Effector CD8-positive, alpha-beta T cell (primary cell): Measurements from ENCODE around the gene RHOBTB1.
"Not testable (repeated sequence)": the region's sequence is repeated elsewhere in the genome, so short reads cannot be mapped to it uniquely, and the experiment has no call there.

Source experiments
- DNase-seq: peaks from one replicate; lab custom pipeline; 2025; lab: John Stamatoyannopoulos, UW

RHOBTB1 gene

DNA sequence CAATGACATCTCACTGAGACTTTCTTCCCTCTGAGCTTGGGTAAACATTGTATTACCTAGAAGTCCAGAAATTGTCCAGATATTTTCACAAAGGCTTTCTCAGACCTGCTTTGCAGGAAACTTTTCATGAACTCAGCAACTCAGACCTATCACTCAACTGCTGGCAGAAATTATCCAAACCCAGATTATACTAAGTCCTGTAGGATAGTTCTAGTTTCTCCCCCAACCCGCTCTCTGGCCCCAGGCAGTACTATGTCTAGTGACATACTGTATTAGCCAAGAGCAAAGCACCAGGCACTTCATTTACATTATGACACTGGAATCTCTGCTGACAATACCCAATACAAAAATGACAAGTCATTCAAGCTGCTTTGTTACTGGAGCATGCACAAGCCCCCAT lies 75.0 kb downstream of the RHOBTB1 start:
- DNase-seq, result no peak

DNA sequence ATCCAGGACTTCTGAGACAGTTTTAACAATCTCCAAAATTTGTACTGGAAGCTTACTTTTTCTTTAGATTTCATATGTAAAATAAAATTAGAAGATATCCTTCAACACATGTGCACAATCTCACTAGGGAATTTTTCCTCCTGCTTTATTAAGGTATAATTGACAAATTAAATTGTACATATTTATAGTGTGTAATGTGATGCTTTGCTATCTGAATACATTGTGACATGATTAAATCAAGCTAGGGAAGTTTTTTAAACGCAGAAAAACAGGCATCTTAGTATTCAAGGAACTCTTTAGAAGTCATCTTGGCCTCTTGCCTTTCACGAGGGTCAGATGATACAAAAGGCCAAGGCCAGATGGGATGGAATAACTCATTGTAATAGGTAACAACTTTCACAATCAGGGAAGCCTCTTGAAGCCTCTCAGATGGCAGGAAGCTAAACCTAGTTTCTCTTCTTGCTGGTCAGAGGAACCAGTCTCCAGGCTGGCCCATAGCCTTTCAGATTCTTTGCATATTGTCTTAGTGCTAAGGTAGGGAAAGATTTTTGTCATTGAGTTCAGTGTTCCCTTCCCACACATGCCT lies 78.7 kb downstream of the RHOBTB1 start:
- DNase-seq, result no peak

- no peak for DNase-seq
These were observed 80.2 kb downstream of the RHOBTB1 start for GRCh38 chr10:60863796-60864195.

DNA sequence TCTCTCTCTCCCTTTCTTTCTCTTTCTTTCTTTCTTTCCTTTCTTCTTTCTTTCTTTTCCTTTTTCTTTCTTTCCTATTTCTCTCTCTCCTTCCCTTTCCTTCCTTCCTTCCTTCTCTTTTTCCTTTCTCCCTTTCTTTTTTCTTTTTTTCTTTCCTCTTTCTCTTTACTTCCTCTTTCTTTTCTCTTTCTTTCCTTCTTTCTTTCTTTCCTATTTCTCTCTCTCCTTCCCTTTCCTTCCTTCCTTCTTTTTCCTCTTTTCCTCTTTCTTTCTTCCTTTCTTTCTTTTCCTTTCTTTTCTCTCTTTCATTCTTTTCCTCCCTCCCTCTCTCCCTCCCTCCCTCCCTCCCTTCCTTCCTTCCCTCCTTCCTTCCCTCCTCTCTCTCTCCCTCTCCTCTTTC lies 81.5 kb downstream of the RHOBTB1 start:
- DNase-seq, result no peak

- no peak for DNase-seq
These were observed 87.6 kb downstream of the RHOBTB1 start for GRCh38 chr10:60856405-60856804.

DNA sequence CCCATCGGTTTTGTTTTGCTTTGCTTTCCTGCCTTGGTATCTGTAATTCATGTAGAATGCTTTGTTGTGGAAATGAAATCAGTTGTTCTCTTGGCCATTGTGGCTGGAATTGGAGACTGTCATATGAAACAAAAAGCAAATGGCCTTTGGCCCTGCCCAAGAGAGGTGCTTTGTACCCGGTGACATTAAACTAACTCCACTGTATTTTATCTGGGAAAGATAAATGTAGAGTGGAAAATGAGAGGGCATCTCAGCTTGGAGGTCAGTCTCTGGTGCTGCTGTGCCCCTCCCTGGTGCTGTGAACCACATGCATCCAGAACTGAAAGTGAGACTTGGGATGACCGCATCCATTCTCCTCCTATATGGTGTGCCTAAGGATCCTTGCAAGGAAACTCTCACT lies 90.3 kb downstream of the RHOBTB1 start:
- no peak for DNase-seq

- DNase-seq, result no peak
These were observed 90.9 kb downstream of the RHOBTB1 start for GRCh38 chr10:60853107-60853506.

GRCh38 chr10:60849740-60850139 lies 94.2 kb downstream of the RHOBTB1 start:
- DNase-seq, result no peak

- no peak for DNase-seq
These were observed 94.8 kb downstream of the RHOBTB1 start for GRCh38 chr10:60849217-60849616.

DNA sequence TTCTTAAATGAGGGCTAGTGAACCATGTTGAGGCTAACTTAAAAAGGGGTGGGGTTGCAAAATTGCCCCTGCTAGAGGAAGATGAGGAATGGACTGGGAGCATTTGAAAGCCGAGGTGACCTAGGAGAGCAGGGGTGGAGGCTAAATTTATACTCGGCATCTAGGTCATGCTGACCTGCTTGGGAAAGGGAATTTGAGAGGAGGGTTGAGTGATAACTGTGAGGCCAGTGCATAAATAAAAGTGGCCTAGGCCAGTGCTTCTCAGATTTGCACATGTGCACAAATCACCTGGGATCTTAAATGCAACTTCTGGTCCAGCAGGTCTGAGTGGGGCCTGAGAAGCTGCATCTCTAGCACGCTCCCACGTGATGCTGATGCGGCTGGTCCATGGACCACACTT lies 95.3 kb downstream of the RHOBTB1 start:
- DNase-seq, result no peak

DNA sequence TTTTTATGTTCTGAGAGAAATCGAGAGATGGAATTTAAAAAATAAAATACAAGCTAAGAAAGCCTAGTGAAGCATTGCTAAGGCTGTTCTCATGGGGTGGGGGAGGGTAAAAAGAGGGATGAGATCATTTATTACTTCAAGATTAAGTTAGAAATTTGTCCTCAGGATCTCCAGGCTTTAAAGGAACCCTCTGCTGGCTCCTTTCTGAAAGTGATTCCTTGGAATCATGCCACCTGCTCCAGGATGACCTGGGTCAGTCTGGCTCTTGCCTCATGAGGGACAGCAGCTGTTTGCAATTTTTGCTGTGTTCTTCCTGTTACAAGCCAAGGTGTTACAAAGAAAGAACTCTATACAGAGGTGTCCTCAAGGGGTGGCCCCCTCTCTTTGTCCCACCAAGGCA lies 95.9 kb downstream of the RHOBTB1 start:
- no peak for DNase-seq

GRCh38 chr10:60846173-60846572 lies 97.8 kb downstream of the RHOBTB1 start:
- no peak for DNase-seq

DNA sequence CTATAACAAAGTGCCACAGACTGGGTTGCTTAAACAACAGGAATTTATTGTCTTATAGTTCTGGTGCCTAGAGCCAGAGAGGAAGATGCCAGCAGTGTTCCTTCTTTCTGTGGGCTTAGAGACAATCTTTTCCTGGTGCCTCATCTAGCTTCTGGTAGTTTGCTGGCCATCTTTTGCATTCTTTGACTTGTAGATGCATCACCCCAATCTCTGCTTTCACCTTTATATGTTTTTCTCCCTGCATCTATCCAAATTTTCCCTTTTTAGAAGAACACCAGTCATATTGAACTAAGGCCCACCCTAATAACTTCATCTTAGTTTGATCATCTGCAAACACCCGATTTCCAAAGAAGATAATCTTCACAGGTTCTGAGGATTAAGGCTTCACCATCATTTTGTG lies 98.9 kb downstream of the RHOBTB1 start:
- DNase-seq, result no peak

- DNase-seq, result no peak
These were observed 101.3 kb downstream of the RHOBTB1 start for GRCh38 chr10:60842694-60843093.

GRCh38 chr10:60841227-60841626 lies 102.8 kb downstream of the RHOBTB1 start:
- DNase-seq, result not testable (repeated sequence)

DNA sequence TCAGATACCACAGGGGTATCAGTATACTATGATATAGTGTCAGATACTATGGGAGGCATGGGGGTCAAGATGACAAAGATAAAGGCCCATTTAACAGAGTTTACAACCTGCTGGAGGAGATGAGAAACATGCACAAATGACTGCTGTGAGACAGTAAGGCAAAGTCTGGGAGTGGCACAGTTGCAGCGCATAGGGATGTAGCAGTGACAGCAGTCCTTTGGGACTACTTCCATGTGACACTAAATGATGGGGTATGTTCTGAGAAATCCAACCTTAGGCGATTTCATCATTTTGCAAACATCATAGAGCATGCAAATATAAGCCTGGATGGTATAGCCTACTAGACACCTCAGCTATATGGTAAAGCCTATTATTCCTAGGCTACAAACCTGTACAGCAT lies 108.9 kb downstream of the RHOBTB1 start:
- no peak for DNase-seq

- no peak for DNase-seq
These were observed 109.6 kb downstream of the RHOBTB1 start for GRCh38 chr10:60834401-60834800.

- not testable (repeated sequence) for DNase-seq
These were observed 111.8 kb downstream of the RHOBTB1 start for GRCh38 chr10:60832136-60832535.

DNA sequence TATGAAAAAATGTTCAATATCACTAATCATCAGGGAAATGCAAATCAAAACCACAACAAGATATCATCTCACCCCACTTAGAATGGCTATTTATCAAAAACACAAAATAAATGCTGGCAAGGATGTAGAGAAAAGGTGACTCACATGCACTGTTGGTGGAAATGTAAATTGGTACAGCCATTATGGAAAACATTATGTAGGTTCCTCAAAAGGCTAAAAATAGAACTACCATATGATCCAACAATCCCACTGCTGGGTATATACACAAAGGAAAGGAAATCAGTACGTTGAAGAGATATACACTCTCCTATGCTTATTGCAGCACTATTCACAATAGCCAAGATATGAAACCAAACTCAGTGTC lies 115.5 kb downstream of the RHOBTB1 start:
- DNase-seq, result no peak

DNA sequence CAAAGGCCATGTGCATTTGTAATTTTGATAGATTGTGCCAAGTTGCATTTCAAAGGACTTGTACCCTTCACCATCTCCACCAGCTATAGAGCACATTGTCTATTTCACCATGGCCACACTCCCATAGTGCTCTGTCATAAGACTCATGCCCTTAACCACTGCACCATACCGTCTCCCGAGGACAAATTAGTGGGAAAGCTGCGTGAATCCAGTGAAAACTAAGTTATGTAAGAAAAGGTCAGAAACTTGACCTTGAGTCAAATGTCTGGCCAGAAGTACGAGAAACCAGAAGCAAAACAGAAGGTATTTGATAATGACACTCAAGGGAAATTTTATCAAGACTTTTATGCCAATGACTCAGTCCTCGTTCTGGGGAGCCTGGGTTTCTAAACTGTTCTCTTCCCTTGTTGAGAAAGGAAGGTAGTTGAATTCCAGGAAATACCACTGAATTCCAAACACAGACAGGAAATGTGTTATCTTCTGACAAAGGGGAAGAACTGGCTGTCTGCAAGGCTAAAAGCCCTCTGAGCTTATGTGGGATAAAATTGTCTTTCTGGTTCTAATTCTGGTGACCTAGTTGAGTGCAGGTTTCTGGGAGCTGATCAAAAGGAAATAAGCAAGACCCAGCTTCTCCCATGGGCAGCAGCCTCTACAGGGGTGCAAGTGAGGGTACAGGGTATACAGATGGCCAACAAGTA lies 116.0 kb downstream of the RHOBTB1 start:
- no peak for DNase-seq

- DNase-seq, result no peak
These were observed 118.5 kb downstream of the RHOBTB1 start for GRCh38 chr10:60825520-60825919.

DNA sequence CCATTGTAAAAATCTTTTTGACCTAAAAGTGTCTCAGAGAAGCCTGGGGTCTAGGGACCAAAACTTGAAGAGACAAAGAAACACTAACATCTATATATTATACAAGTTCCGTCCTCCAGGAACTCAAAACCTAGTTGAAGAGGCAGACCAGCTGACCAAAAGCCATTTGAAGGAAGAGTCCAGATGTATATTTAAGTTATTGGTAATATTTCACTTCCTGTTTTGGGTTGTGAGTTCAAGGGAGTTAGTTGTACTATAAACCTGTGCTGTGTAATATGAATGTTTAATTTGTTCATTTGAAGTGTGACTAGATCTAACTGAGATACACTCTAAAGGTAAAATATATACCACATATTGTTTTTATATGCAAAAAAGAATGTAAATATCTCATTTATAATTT lies 120.7 kb downstream of the RHOBTB1 start:
- no peak for DNase-seq

DNA sequence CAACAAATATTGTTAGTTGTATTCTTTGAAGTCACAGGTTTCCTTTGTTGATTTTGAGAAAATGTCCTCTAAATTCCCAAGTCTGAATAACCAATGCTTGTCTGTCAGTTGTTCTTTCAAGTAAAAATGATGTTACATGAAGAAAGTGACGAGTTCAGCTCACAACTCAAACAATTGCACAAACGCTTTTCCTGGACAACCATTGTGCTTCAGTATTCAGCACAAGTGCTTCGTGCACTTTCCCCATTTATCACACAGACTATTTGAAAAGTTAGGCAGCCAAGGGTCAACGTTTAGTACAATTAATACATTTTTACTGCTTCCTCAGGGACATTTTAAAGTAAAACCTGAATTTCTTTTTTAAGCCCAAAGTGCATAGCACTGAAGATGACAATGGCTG lies 121.2 kb downstream of the RHOBTB1 start:
- DNase-seq, result no peak

GRCh38 chr10:60821656-60822055 lies 122.3 kb downstream of the RHOBTB1 start:
- DNase-seq, result no peak
